HG03139 (cell line): Measurements from ENCODE around the gene IMMP2L.

ENCODE experiments used
- ATAC-seq: cut with Tn5 transposase; IDR thresholded peaks from one replicate; pipeline ENCODE4 v1.9.1; 2021; ENCODE audit not compliant: unreplicated experiment

Gene IMMP2L

GRCh38 chr7:110852156-110852940 lies 709.9 kb downstream of the IMMP2L start:
- ATAC-seq, result no peak

DNA sequence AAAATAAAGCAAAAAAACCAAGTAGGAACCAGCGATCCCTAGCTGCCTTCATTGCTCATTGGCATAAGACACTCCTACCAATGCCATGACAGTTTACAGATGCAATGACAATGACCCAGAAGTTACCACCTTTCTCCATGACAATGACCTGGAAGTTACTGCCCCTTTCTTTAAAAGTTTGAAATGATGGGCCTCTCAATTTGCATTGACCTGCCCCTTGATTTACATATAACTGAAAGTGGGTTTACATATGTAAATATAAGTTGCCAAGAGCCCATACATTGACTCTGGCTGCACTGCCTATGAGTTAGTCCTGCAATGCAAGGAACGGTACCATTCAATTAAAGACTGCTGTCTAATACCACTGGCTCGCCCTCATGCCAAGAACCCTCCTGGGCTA lies 712.1 kb downstream of the IMMP2L start:
- no peak for ATAC-seq

DNA sequence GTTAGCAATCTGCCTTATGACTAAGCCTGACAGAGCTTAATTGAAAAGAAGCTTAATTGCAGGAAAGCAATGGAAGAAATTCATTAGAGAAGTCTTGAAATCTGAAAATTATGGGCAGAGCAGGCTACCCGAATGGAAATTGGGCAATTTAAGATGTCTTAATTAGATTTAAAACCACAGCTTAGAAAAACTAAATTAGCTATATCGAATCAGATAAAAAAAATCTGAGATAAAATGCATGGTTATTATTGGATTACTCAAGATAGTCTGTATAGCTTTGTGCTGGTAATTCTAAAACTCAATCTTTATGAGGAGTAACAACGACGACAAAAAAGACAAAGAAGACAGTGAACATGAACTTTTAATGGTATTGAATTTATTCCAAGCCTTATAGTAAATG lies 719.5 kb downstream of the IMMP2L start:
- no peak for ATAC-seq

- ATAC-seq, result no peak
Observed at GRCh38 chr7:110841840-110842545, 720.3 kb downstream of the IMMP2L start.

DNA sequence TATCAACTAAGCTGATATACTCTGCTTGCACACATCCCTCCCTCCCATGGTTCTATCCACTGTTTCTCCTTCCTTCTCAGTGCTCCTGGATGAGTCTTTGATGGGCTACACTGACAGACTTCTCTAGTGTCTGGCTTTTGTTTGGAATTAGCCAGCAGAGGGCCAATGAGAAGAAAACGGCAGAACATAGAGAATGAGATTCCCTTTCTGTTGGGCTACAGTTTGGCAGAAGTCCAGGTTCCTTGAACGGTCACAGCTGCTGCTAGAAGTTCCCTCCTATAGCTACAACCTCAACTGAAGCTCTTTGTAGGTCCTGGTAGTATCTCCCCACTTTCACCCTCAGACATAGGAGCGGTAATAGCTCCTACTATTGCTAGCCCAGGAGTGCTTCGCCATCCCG lies 722.4 kb downstream of the IMMP2L start:
- ATAC-seq, result no peak

- ATAC-seq, result no peak
Observed at GRCh38 chr7:110835849-110836248, 726.4 kb downstream of the IMMP2L start.

DNA sequence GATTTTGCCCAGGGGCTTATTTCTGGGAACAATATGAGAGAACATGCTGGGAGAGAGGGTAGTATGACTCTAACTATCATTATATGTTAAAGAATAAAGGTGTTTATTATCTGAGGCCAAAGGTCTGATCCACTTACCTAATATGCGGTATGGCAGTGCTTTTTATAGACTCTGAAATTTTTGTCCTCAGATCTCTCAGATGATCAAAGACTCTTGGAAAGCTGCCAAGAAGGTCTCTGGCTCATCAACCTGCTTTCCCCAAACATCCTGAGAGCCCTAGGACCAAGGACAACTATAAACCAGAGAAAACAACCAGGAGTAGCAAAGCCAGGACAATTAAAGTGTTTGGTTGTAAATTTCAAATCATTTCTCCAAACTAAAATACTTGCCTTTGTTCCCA lies 727.1 kb downstream of the IMMP2L start:
- no peak for ATAC-seq

DNA sequence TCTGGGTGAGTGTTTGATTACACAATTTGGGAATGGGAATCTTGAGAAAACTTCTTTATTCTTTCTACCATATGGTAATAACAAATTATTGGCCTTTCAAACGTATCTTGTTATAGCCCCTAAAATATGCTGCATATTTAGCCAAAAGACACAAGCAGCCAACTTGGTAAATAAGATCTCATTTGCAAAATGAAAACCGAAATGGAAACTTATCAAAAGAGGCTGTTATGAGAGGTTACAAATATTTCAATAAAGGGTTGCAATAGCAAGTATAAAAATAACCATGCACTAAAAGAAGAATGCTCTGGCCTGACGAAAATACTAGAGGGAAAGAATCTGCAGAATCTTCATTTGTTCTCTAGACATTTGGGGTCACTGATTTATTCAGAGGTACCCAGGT lies 730.9 kb downstream of the IMMP2L start:
- no peak for ATAC-seq

- no peak for ATAC-seq
Observed at GRCh38 chr7:110830778-110831177, 731.5 kb downstream of the IMMP2L start.

GRCh38 chr7:110827936-110828335 lies 734.4 kb downstream of the IMMP2L start:
- no peak for ATAC-seq

- ATAC-seq, result no peak
Observed at GRCh38 chr7:110827287-110827855, 734.9 kb downstream of the IMMP2L start.

GRCh38 chr7:110813986-110814385 lies 748.3 kb downstream of the IMMP2L start:
- no peak for ATAC-seq

- ATAC-seq, result no peak
Observed at GRCh38 chr7:110809832-110810231, 752.5 kb downstream of the IMMP2L start.

DNA sequence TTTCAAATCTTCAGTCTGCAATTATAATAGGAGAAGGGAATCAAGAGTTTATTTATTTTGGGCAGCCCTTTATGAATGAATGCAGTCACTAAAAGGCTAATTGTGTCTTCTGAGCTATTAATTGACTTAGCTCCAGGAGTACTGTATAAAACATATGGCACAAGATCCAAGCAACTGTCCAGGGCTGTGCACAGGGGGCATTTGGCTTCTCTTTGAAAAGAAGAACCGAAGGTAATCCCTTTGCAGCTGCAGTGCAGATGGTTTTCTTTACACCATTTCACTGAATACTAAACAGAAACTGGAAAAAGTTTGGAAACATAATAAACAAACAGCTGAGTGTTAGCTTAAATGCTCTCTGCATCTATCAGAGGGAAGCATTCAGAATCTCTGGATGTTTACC lies 753.9 kb downstream of the IMMP2L start:
- no peak for ATAC-seq

- no peak for ATAC-seq
Observed at GRCh38 chr7:110804501-110804900, 757.8 kb downstream of the IMMP2L start.

- no peak for ATAC-seq
Observed at GRCh38 chr7:110803602-110804143, 758.6 kb downstream of the IMMP2L start.

GRCh38 chr7:110801502-110801901 lies 760.8 kb downstream of the IMMP2L start:
- ATAC-seq, result peak; percentile 84

GRCh38 chr7:110800984-110801383 lies 761.3 kb downstream of the IMMP2L start:
- ATAC-seq, result no peak

GRCh38 chr7:110797656-110798055 lies 764.6 kb downstream of the IMMP2L start:
- ATAC-seq, result no peak

DNA sequence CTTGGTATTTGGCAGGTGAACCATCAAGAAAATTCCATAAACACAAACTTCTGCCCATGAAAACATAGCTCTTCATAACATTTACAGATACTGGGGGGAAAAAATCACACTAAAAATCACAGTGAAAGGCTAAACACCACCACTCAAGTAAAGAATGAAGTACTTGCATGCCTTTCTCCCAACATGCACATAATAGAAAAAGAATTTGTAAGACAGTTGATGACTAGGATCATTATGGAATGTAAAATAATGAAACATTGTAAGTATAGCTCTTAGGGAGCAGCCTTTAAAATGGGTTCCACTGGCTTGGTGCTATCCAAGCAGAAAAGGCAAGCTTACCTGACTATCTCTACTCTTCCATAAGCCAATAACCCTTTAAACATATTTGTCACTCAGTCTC lies 771.3 kb downstream of the IMMP2L start:
- ATAC-seq, result no peak

GRCh38 chr7:110786328-110786965 lies 775.8 kb downstream of the IMMP2L start:
- ATAC-seq, result no peak
